ENCODE measurements around the gene NVL. TPM values are rescaled to one million over a fixed set of nuclear protein-coding genes. Genes with fewer than 3 reads are reported as not detected.
A peak's percentile ranks its signal among the peaks of the same experiment; 100 is the strongest.
"Not testable (repeated sequence)": the region's sequence is repeated elsewhere in the genome, so short reads cannot be mapped to it uniquely, and the experiment has no call there.

Gene NVL
- polyA plus RNA-seq, 1 donor, result 26.8 TPM

- Histone ChIP-seq H3K4me3 (ENCODE audit: low read length) (no peak overlapping the region), H3K27me3 (ENCODE audit: control insufficient read depth, insufficient read depth, low read length) (no peaks in the 10 kb centered on the region), H3K27ac (ENCODE audit: low read length) (peak overlapping the region; percentile 66), H3K36me3 (ENCODE audit: control insufficient read depth, insufficient read depth, low read length) (no peaks in the 10 kb centered on the region), H3K9me3 (ENCODE audit: control insufficient read depth, low read depth, low read length) (no peaks in the 10 kb centered on the region), H3K4me1 (ENCODE audit: control insufficient read depth, insufficient read depth, low read length) (peaks cover 37% of the 10 kb centered on the region)
- DNase-seq, result peak in 1 of 2 donors; percentile 80
- no CpG with 5 or more reads among the region's 4 CpGs for WGBS (ENCODE audit: insufficient coverage, low lambda C conversion rate)
Observed at GRCh38 chr1:224213438-224214119, 116.4 kb downstream of the NVL start.

- Histone ChIP-seq H3K9me3 (ENCODE audit: control insufficient read depth, low read depth, low read length) (no peaks in the 10 kb centered on the region), H3K27me3 (ENCODE audit: control insufficient read depth, insufficient read depth, low read length) (no peaks in the 10 kb centered on the region), H3K36me3 (ENCODE audit: control insufficient read depth, insufficient read depth, low read length) (no peaks in the 10 kb centered on the region), H3K27ac (ENCODE audit: low read length) (peak overlapping the region; percentile 66), H3K4me1 (ENCODE audit: control insufficient read depth, insufficient read depth, low read length) (peaks cover 37% of the 10 kb centered on the region), H3K4me3 (ENCODE audit: low read length) (no peak overlapping the region)
- WGBS (ENCODE audit: insufficient coverage, low lambda C conversion rate), result 40% methylated on average over 1 of the region's 13 CpGs
- peak; percentile 71 to 72 for DNase-seq
Observed at GRCh38 chr1:224212618-224213061, 117.3 kb downstream of the NVL start.

- no peaks in the 10 kb centered on the region for H3K36me3 ChIP-seq (ENCODE audit: control insufficient read depth, insufficient read depth, low read length)
- no peaks in the 10 kb centered on the region for H3K9me3 ChIP-seq (ENCODE audit: control insufficient read depth, low read depth, low read length)
- H3K27ac ChIP-seq (ENCODE audit: low read length), result peak overlapping the region; percentile 53
- peak; percentile 59 to 77 for DNase-seq
- H3K4me1 ChIP-seq (ENCODE audit: control insufficient read depth, insufficient read depth, low read length), result peaks cover 37% of the 10 kb centered on the region
- H3K4me3 ChIP-seq (ENCODE audit: low read length), result no peak overlapping the region
- no peaks in the 10 kb centered on the region for H3K27me3 ChIP-seq (ENCODE audit: control insufficient read depth, insufficient read depth, low read length)
- 52% methylated on average over 3 of the region's 4 CpGs for WGBS (ENCODE audit: insufficient coverage, low lambda C conversion rate)
Observed at GRCh38 chr1:224211206-224211962, 118.6 kb downstream of the NVL start.

- H3K9me3 ChIP-seq (ENCODE audit: control insufficient read depth, low read depth, low read length); H3K36me3 ChIP-seq (ENCODE audit: control insufficient read depth, insufficient read depth, low read length); H3K27me3 ChIP-seq (ENCODE audit: control insufficient read depth, insufficient read depth, low read length); H3K4me3 ChIP-seq (ENCODE audit: low read length): not testable (repeated sequence)
- DNase-seq, result peak in 1 of 2 donors; percentile 65
- no CpG with 5 or more reads among the region's 10 CpGs for WGBS (ENCODE audit: insufficient coverage, low lambda C conversion rate)
- Histone ChIP-seq H3K4me1 (ENCODE audit: control insufficient read depth, insufficient read depth, low read length) (peaks cover 28% of the 10 kb centered on the region), H3K27ac (ENCODE audit: low read length) (peak overlapping the region; percentile 88)
Observed at GRCh38 chr1:224205931-224206538, 123.9 kb downstream of the NVL start.

- peak; percentile 74 to 88 for DNase-seq
- Histone ChIP-seq H3K4me3 (ENCODE audit: low read length) (no peak overlapping the region), H3K9me3 (ENCODE audit: control insufficient read depth, low read depth, low read length) (no peaks in the 10 kb centered on the region), H3K4me1 (ENCODE audit: control insufficient read depth, insufficient read depth, low read length) (peaks cover 28% of the 10 kb centered on the region), H3K27me3 (ENCODE audit: control insufficient read depth, insufficient read depth, low read length) (no peaks in the 10 kb centered on the region), H3K27ac (ENCODE audit: low read length) (peak overlapping the region; percentile 88), H3K36me3 (ENCODE audit: control insufficient read depth, insufficient read depth, low read length) (no peaks in the 10 kb centered on the region)
- no CpG with 5 or more reads among the region's 4 CpGs for WGBS (ENCODE audit: insufficient coverage, low lambda C conversion rate)
Observed at GRCh38 chr1:224205438-224205840, 124.5 kb downstream of the NVL start.

- Histone ChIP-seq H3K4me1 (ENCODE audit: control insufficient read depth, insufficient read depth, low read length) (peaks cover 24% of the 10 kb centered on the region), H3K4me3 (ENCODE audit: low read length) (no peak overlapping the region), H3K27me3 (ENCODE audit: control insufficient read depth, insufficient read depth, low read length) (no peaks in the 10 kb centered on the region), H3K27ac (ENCODE audit: low read length) (no peak overlapping the region), H3K36me3 (ENCODE audit: control insufficient read depth, insufficient read depth, low read length) (no peaks in the 10 kb centered on the region), H3K9me3 (ENCODE audit: control insufficient read depth, low read depth, low read length) (no peaks in the 10 kb centered on the region)
- peak in 1 of 2 donors; percentile 29 for DNase-seq
- no CpG with 5 or more reads among the region's 8 CpGs for WGBS (ENCODE audit: insufficient coverage, low lambda C conversion rate)
Observed at GRCh38 chr1:224203243-224204016, 126.5 kb downstream of the NVL start.

GRCh38 chr1:224201853-224202252 is 128.1 kb downstream of the NVL start:
- Histone ChIP-seq H3K4me3 (ENCODE audit: low read length) (no peak overlapping the region), H3K4me1 (ENCODE audit: control insufficient read depth, insufficient read depth, low read length) (peaks cover 30% of the 10 kb centered on the region), H3K27me3 (ENCODE audit: control insufficient read depth, insufficient read depth, low read length) (no peaks in the 10 kb centered on the region), H3K9me3 (ENCODE audit: control insufficient read depth, low read depth, low read length) (no peaks in the 10 kb centered on the region), H3K36me3 (ENCODE audit: control insufficient read depth, insufficient read depth, low read length) (no peaks in the 10 kb centered on the region), H3K27ac (ENCODE audit: low read length) (peak overlapping the region; percentile 91)
- DNase-seq, result no peak
- no CpG with 5 or more reads among the region's 4 CpGs for WGBS (ENCODE audit: insufficient coverage, low lambda C conversion rate)

GRCh38 chr1:224201383-224201782 is 128.6 kb downstream of the NVL start:
- H3K27ac ChIP-seq (ENCODE audit: low read length), result peak overlapping the region; percentile 91
- peak; percentile 74 to 87 for DNase-seq
- whole genome bisulfite sequencing (ENCODE audit: insufficient coverage, low lambda C conversion rate), result no CpG with 5 or more reads among the region's 5 CpGs
- no peaks in the 10 kb centered on the region for H3K27me3 ChIP-seq (ENCODE audit: control insufficient read depth, insufficient read depth, low read length)
- H3K9me3 ChIP-seq (ENCODE audit: control insufficient read depth, low read depth, low read length), result no peaks in the 10 kb centered on the region
- H3K36me3 ChIP-seq (ENCODE audit: control insufficient read depth, insufficient read depth, low read length), result no peaks in the 10 kb centered on the region
- H3K4me3 ChIP-seq (ENCODE audit: low read length), result no peak overlapping the region
- H3K4me1 ChIP-seq (ENCODE audit: control insufficient read depth, insufficient read depth, low read length), result peaks cover 32% of the 10 kb centered on the region

- H3K4me3 ChIP-seq (ENCODE audit: low read length), result no peak overlapping the region
- H3K4me1 ChIP-seq (ENCODE audit: control insufficient read depth, insufficient read depth, low read length), result peaks cover 32% of the 10 kb centered on the region
- no peaks in the 10 kb centered on the region for H3K36me3 ChIP-seq (ENCODE audit: control insufficient read depth, insufficient read depth, low read length)
- WGBS (ENCODE audit: insufficient coverage, low lambda C conversion rate), result no CpG with 5 or more reads among the region's 2 CpGs
- no peak for DNase-seq
- no peak overlapping the region for H3K27ac ChIP-seq (ENCODE audit: low read length)
- no peaks in the 10 kb centered on the region for H3K9me3 ChIP-seq (ENCODE audit: control insufficient read depth, low read depth, low read length)
- no peaks in the 10 kb centered on the region for H3K27me3 ChIP-seq (ENCODE audit: control insufficient read depth, insufficient read depth, low read length)
Observed at GRCh38 chr1:224199679-224200078, 130.3 kb downstream of the NVL start.

- no peaks in the 10 kb centered on the region for H3K27me3 ChIP-seq (ENCODE audit: control insufficient read depth, insufficient read depth, low read length)
- no peak overlapping the region for H3K4me3 ChIP-seq (ENCODE audit: low read length)
- no CpG with 5 or more reads among the region's 4 CpGs for WGBS (ENCODE audit: insufficient coverage, low lambda C conversion rate)
- DNase-seq, result no peak
- no peaks in the 10 kb centered on the region for H3K9me3 ChIP-seq (ENCODE audit: control insufficient read depth, low read depth, low read length)
- peaks cover 32% of the 10 kb centered on the region for H3K4me1 ChIP-seq (ENCODE audit: control insufficient read depth, insufficient read depth, low read length)
- no peaks in the 10 kb centered on the region for H3K36me3 ChIP-seq (ENCODE audit: control insufficient read depth, insufficient read depth, low read length)
- H3K27ac ChIP-seq (ENCODE audit: low read length), result no peak overlapping the region
Observed at GRCh38 chr1:224198572-224198971, 131.4 kb downstream of the NVL start.

Data from large intestine (tissue), 3 donors.